Stimulated activated CD4-positive, alpha-beta T cell treated with anti-CD3 and anti-CD28 coated beads, Interleukin-4, amount 100 ng/mL, for 4 hours (primary cell): ENCODE data around the gene LDLR.
"Not testable (repeated sequence)": the region's sequence is repeated elsewhere in the genome, so short reads cannot be mapped to it uniquely, and the experiment has no call there.

ENCODE experiments used
- DNase-seq, 2 experiments: peaks; one replicate each; pipeline ENCODE4 v3.0.0-alpha.2; 2020

The LDLR gene

DNA sequence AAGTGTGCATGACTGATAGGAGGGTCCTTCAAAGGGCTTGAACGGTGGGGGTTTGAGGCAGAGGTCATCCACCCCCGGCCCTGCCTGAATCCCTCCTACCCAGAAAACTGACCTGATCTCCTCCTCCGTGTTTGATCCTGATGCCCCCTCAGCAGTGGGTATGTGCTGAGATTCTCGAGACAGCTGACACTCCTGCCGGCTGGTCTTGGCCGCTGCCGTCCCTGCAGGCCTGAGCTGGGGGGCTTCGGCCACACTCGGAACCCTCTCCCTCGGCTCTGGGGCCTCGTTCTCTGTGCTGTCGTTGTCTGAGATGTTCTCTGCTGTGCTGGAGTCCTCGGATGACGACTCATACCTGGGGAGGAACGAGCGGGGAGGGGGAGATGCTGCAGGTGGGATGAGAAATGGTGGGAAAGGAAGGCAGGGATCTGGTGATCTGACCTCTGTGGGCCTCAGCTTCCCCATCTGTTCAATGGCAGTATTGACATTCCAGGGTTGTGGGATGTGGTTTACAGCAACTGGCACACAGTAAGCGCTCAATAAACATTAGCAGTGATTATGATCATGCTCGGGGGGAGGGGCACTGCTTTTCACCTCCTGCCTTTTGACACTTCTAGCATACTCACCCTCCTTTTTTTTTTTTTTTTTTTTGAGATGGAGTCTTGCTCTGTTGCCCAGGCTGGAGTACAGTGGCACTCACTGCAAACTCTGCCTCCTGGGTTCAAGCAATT, 87.4 kb downstream of the LDLR start:
- no peak for DNase-seq

DNA sequence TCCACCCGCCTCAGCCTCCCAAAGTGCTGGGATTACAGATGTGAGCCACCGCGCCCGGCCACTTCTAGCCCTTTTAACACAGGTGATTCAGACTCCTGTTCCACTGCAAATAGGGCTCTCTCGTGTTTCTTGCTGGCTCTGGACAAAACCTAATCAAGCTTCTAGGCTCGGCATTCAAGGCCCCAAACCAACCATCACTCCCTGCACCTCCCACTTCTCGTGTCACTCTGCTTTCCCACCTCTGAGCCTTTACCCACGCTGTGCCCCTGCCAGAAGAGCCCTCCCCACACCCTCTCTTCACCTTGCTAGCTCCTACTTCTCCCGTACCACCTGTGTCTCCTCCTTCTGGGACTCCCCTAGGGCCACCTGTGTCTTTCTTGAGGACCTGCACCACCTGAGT, 88.3 kb downstream of the LDLR start:
- DNase-seq: no peak

DNA sequence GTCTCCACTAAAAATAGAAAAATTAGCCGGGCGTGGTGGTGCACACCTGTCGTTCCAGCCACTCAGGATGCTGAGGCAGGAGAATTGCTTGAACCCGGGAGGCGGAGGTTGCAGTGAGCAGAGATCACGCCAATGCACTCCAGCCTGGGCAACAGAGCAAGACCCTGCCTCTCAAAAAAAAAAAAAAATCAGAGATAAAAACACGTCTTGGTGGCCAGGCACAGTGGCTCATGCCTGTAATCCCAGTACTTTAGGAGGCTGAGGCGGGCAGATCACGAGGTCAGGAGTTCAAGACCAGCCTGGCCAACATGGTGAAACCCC, 89.8 kb downstream of the LDLR start:
- DNase-seq: not testable (repeated sequence)

DNA sequence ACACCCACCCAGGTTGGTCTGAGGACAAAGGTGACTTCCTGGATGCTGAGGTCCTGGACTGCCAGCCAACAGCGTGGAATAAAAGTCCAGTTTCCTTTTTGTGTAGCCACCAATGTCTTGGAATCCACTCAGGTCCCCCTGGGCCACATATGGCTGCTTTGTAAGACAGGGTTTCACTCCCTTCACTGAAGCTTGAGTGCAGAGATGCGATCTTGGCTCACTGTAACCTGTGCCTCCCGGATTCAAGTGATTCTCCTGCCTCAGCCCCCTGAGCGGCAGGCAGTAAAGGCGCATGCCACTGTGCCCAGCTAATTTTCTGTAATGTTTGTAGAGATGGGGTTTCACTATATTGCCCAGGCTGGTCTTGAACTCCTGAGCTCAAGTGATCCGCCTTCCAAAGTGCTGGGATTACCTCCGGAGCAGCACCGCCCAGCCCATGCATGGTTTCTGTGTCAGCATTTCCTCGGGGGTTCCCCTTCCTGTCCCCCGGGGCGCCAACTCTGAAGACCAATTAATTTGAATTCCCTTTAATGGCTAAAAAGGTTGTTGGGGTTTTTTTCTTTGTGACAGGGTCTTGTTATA, 90.5 kb downstream of the LDLR start:
- DNase-seq: no peak

DNA sequence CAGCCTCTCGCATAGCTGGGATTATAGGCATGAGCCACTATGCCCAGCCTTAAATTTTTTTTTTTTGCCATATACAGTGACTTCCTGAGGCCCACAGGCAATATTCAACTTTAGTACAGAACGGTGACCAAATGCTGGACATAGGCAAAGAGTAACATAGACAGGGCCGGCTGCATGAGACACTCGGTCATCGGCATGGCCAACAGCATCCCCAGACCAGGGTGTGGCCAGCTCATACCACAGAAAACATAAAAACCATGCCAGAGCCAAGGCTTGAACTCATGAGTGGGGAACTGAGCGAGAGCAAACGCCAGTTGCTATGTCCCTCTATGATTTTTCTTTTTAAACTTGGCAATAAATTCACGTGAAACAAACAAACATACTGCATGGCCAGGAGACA, 91.1 kb downstream of the LDLR start:
- DNase-seq: no peak

DNA sequence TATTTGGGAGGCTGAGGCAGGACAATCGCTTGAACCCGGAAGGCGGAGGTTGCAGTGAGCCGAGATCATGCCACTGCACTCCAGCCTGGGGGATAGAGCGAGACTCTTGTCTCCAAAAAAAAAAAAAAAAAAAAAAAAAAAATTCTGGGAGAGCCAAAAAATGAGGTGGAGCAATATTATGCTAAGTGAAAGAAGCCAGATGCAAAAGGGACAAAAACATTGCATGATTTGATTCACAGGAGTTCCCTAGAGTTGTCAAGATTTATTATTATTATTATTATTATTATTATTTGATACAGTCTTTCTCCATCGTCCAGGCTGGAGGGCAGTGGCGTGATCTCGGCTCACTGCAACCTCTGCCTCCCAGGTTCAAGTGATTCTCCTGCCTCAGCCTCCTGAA, 91.7 kb downstream of the LDLR start:
- not testable (repeated sequence) for DNase-seq

DNA sequence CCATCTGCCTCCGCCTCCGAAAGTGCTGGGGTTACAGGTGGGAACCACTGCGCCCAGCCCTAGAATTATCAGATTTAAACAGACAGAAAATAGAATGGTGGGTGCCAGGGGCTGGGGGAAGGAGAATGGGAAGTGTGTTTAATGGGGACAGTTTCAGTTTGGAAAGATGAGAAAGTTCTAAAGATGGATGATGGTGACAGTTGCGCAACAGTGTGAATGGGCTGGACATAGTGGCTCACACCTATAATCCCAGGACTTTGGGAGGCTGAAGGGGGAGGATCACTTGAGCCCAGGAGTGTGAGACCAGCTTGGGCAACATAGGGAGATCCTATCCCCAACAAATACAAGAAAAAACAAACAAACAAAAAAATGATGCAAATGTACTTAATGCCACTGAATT, 92.2 kb downstream of the LDLR start:
- no peak for DNase-seq
